Activated T-cell treated with anti-CD3 and anti-CD28 coated beads, Interleukin-2, amount 50 U/mL, for 72 hours (primary cell): ENCODE measurements around the gene ZMAT5. TPM values are rescaled to one million over a fixed set of nuclear protein-coding genes. Genes with fewer than 3 reads are reported as not detected.
A peak's percentile ranks its signal among the peaks of the same experiment; 100 is the strongest.

Source experiments
- ATAC-seq, 2 donors: fragments of 150-1000 bp; cut with Tn5 transposase; replicated peaks in 1 of 2; 2 replicates each; pipeline ENCODE4 v1.10.0; 2021; ENCODE audit warnings: moderate library complexity in 2 of 2, mild to moderate bottlenecking in 1 of 2
- DNase-seq, 2 donors: peaks; one replicate each; pipeline ENCODE4 v3.0.0; 2021 to 2022; ENCODE audit warnings: mixed read lengths in 1 of 2
- H3K27ac Mint-ChIP-seq: one replicate; pipeline ENCODE4 v1.8.0; 2022; ENCODE audit warnings: mild to moderate bottlenecking, moderate library complexity, mixed read lengths
- H3K27me3 Mint-ChIP-seq: one replicate; pipeline ENCODE4 v1.8.0; 2022; ENCODE audit warnings: low read depth, mixed read lengths
- H3K36me3 Mint-ChIP-seq, 2 donors: one replicate each; pipeline ENCODE4 v1.8.0; 2022; ENCODE audit warnings: mixed read lengths in 2 of 2, mild to moderate bottlenecking in 1 of 2; ENCODE audit not compliant: insufficient read depth in 2 of 2
- H3K4me1 Mint-ChIP-seq: one replicate; pipeline ENCODE4 v1.8.0; 2022; ENCODE audit warnings: low read depth, mixed read lengths
- H3K4me3 Mint-ChIP-seq, 2 donors: one replicate each; pipeline ENCODE4 v1.8.0; 2022; ENCODE audit warnings: mild to moderate bottlenecking in 2 of 2, mixed read lengths in 2 of 2, moderate library complexity in 2 of 2
- H3K9me3 Mint-ChIP-seq, 2 donors: one replicate each; pipeline ENCODE4 v1.8.0; 2022; ENCODE audit warnings: mixed read lengths in 2 of 2
- total RNA-seq, 2 donors: library from RNA; stranded (reverse); gene quantifications; one replicate each; pipeline ENCODE4 v1.2.3, GENCODE V29; 2022

The ZMAT5 gene
- total RNA-seq, 2 donors from 2014 or later = 29.1 to 34.4 TPM

DNA sequence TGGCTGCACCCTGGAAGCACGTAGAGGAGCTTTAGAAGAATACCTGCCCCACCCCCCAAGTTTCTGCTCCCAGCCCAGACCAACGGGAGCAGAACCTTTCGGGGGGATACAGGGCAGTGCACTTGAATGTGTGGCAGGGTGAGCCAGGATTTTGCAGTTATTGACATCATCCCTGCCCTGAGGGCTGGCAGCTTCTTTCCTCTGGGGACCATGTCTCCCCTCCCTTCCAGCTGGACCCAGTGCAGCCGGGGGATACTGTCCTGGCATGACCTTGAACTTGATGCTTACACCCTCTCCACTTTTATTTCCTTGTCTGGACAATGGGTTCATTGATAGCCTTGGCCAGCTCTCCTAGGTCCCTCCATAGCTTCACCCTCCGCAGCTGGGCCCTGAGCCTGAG lies 51.1 kb downstream of the ZMAT5 start:
- DNase-seq (no peak), ATAC-seq (no peak)
- no peaks in the 10 kb centered on the region for H3K4me1 Mint-ChIP-seq
- no peaks in the 10 kb centered on the region for H3K9me3 Mint-ChIP-seq
- H3K36me3 Mint-ChIP-seq = no peaks in the 10 kb centered on the region
- H3K4me3 Mint-ChIP-seq = no peak overlapping the region
- H3K27me3 Mint-ChIP-seq = peaks cover 32% of the 10 kb centered on the region
- H3K27ac Mint-ChIP-seq = no peak overlapping the region

DNA sequence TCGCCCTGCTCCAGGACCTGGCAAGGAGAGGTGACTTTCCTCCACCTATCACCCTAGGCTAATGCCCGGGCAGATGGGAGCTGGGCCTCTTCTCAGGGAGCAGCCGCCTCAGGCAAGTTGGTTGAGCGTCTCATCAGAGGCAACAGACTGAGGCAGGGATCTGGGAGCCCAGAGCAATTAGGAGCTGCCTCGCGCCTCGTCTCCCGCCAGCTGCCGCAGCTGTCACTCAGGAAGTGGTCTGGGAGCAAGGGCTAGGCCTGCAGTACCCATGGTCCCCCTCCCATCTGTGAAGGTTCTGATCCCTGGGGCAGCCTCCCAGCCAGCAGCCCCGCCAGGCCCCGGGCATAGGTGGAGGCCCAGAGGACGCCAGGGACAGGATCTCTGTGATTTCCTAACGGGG lies 51.6 kb downstream of the ZMAT5 start:
- H3K27ac Mint-ChIP-seq = no peak overlapping the region
- no peak for ATAC-seq
- H3K4me3 Mint-ChIP-seq = no peak overlapping the region
- H3K36me3 Mint-ChIP-seq = no peaks in the 10 kb centered on the region
- H3K4me1 Mint-ChIP-seq = no peaks in the 10 kb centered on the region
- H3K27me3 Mint-ChIP-seq = peaks cover 32% of the 10 kb centered on the region
- H3K9me3 Mint-ChIP-seq = no peaks in the 10 kb centered on the region
- no peak for DNase-seq

GRCh38 chr22:29713156-29713727 lies 53.6 kb downstream of the ZMAT5 start:
- Mint-ChIP-seq H3K36me3 (no peaks in the 10 kb centered on the region), H3K4me1 (no peaks in the 10 kb centered on the region), H3K4me3 (no peak overlapping the region), H3K27ac (no peak overlapping the region), H3K27me3 (peaks cover 17% of the 10 kb centered on the region), H3K9me3 (no peaks in the 10 kb centered on the region)
- DNase-seq = no peak
- ATAC-seq = peak in 1 of 2 donors; percentile 20

GRCh38 chr22:29712119-29712518 lies 54.7 kb downstream of the ZMAT5 start:
- ATAC-seq (no peak), DNase-seq (no peak)
- H3K27ac Mint-ChIP-seq = no peak overlapping the region
- H3K9me3 Mint-ChIP-seq = no peaks in the 10 kb centered on the region
- H3K4me3 Mint-ChIP-seq = no peak overlapping the region
- peaks cover 11% of the 10 kb centered on the region for H3K27me3 Mint-ChIP-seq
- H3K36me3 Mint-ChIP-seq = no peaks in the 10 kb centered on the region
- H3K4me1 Mint-ChIP-seq = no peaks in the 10 kb centered on the region

DNA sequence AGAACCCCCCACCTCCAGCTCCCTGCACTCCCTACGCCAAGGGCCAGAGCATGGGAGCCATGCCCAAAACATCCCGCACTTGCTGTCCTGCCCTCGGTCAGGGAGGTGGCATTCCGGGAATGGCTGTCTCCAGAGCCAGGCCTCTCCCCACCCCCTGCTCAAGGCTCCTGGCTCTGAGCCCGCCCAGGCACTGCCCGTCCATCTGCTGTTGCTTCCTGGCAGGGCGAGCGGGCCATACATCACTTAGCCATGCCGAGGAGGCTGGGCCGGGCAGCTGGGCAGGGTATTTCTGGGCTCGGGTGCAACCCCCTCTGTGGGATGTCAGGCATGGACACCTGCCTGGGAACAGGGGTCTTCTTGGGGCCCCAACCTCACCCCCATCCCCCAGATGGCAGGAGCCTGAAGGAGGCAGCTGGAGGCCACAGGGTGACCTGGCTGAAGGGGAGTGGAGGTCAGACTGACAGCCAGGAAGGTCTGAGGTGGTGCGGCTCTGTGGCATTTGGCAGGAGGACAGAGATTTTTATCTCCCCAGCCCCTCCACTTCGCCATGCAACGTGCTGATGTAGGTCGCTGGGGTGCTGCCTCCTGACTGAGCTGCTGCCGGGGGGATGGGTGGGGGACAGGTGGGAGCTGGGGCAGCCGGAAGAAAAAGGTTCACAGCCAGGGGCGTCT lies 55.7 kb downstream of the ZMAT5 start:
- H3K27ac Mint-ChIP-seq = no peak overlapping the region
- H3K9me3 Mint-ChIP-seq = no peaks in the 10 kb centered on the region
- H3K4me1 Mint-ChIP-seq = no peaks in the 10 kb centered on the region
- DNase-seq (no peak), ATAC-seq (no peak)
- H3K36me3 Mint-ChIP-seq = no peaks in the 10 kb centered on the region
- no peak overlapping the region for H3K4me3 Mint-ChIP-seq
- peaks cover under 1% of the 10 kb centered on the region for H3K27me3 Mint-ChIP-seq

DNA sequence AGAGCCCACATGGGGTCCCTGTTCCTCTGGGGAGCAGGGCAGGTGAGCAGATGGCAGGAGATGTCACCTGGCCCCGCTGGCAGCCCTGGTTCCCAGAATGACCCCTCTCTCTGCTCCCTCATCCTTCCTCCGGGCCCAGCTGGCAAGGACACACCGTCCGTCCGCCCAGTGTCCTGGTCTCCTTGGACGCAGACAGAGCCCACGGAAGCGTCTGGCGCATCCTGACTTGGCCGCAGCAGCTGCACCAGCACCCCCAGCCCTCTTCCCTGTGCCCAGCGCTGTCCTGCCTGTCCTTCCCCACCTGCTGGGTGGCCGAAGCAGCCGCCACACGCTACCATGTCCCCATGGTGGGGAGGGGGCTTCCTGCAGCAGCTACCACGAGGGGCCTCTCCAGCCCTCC lies 56.6 kb downstream of the ZMAT5 start:
- Mint-ChIP-seq H3K27me3 (no peaks in the 10 kb centered on the region), H3K4me1 (no peaks in the 10 kb centered on the region), H3K36me3 (no peaks in the 10 kb centered on the region), H3K27ac (no peak overlapping the region), H3K4me3 (no peak overlapping the region), H3K9me3 (no peaks in the 10 kb centered on the region)
- ATAC-seq (no peak), DNase-seq (no peak)

DNA sequence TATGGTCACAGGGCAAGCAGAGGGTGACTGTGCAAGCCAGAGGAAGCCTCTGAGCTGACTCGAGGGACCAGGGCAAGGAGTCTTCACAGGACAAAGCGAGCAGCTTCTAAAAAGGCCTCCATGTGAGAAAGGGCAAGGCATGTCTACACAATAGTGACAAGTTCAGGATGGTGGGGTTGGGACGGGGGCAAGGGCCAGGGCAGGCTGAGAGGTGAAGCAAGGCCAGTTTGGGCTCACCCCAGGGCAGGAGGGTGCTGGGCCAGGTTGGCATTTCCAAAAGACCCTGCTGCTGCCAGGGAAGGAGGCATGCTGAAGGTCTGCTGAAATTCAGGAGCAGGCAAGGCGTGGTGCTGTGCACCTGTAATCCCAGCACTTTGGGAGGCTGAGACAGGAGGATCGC lies 59.3 kb downstream of the ZMAT5 start:
- ATAC-seq = peak in 1 of 2 donors; percentile 21
- Mint-ChIP-seq H3K27ac (no peak overlapping the region), H3K27me3 (no peaks in the 10 kb centered on the region)

DNA sequence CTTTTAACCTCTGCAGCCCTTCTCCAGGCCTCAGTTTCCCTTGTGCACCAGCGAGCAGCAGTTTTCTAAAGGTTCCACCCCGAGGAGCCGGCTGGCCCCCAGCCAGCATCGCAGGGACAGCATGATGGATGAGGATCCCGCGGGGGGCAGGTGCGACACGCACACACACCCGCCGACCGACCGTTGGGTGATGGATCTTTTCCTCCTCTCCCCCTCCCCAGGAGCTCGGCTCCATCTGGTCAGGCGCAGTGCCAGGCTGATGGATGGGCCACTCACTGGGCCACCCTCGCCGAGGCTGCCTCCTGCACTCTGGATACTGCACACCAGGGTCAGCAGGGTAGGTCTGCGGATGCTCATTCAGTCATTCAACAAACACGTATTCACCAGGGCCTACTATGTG lies 59.8 kb downstream of the ZMAT5 start:
- DNase-seq = no peak
- peaks cover 1% of the 10 kb centered on the region for H3K4me1 Mint-ChIP-seq
- no peak for ATAC-seq
- H3K4me3 Mint-ChIP-seq = no peak overlapping the region
- H3K9me3 Mint-ChIP-seq = no peaks in the 10 kb centered on the region
- H3K36me3 Mint-ChIP-seq = no peaks in the 10 kb centered on the region
- peaks cover 2% of the 10 kb centered on the region for H3K27me3 Mint-ChIP-seq
- no peak overlapping the region for H3K27ac Mint-ChIP-seq

More for the DNA sequence above, 59.3 kb downstream of the ZMAT5 start:
- H3K4me3 Mint-ChIP-seq = no peak overlapping the region
- no peaks in the 10 kb centered on the region for H3K36me3 Mint-ChIP-seq
- no peaks in the 10 kb centered on the region for H3K9me3 Mint-ChIP-seq
- no peak for DNase-seq
- H3K4me1 Mint-ChIP-seq = no peaks in the 10 kb centered on the region

DNA sequence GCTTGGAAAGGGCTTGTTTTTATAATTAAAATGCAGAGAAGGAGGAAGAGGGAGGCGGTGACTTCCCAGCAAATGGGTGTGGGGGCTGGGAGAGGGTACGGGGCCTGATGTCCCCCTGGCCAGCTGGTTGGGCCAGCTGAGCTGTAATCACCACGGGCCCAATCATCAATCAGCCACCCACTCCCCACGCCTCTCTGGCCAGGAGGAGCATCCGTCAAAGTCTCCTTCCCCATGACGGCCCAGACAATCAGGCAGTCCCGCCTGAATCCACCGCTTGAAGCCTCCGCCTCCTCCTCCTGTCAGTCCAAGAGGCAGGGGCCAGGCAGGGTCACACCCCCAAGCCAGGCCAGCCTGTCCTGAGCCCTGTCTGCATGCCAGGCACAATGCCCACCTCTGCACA lies 60.3 kb downstream of the ZMAT5 start:
- peaks cover 5% of the 10 kb centered on the region for H3K27me3 Mint-ChIP-seq
- ATAC-seq (no peak), DNase-seq (no peak)
- no peaks in the 10 kb centered on the region for H3K9me3 Mint-ChIP-seq
- no peak overlapping the region for H3K27ac Mint-ChIP-seq
- H3K4me3 Mint-ChIP-seq = no peak overlapping the region
- no peaks in the 10 kb centered on the region for H3K36me3 Mint-ChIP-seq
- H3K4me1 Mint-ChIP-seq = peaks cover 7% of the 10 kb centered on the region

DNA sequence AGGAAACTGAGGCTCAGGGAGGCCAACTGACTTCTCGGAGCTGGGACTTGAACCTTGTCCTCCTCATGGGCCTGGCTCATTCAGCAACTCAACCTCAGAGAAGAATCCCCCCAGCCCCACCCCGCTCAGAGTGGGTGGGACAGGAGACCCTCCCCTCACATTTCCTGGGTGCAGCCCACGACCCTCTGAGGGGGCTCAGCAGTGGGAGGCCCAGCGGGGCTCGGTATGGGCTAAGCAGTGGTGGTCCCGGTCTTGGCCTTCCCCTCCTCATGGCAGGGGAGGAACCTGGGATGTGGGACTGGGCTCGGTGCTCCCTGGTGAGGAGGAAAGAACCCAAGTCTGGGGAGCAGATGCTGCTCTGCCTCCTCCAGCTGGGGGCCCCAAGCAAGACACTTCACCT lies 61.2 kb downstream of the ZMAT5 start:
- Mint-ChIP-seq H3K27me3 (peaks cover 5% of the 10 kb centered on the region), H3K36me3 (no peaks in the 10 kb centered on the region), H3K4me3 (no peak overlapping the region), H3K27ac (no peak overlapping the region), H3K4me1 (peaks cover 14% of the 10 kb centered on the region), H3K9me3 (no peaks in the 10 kb centered on the region)
- ATAC-seq (no peak), DNase-seq (no peak)

GRCh38 chr22:29704528-29705285 lies 62.1 kb downstream of the ZMAT5 start:
- no peak for ATAC-seq
- Mint-ChIP-seq H3K36me3 (no peaks in the 10 kb centered on the region), H3K4me3 (no peak overlapping the region), H3K27ac (no peak overlapping the region), H3K9me3 (no peaks in the 10 kb centered on the region), H3K27me3 (peaks cover 5% of the 10 kb centered on the region), H3K4me1 (peaks cover 14% of the 10 kb centered on the region)
- DNase-seq = no peak

GRCh38 chr22:29703569-29704195 lies 63.1 kb downstream of the ZMAT5 start:
- H3K4me1 Mint-ChIP-seq = peaks cover 14% of the 10 kb centered on the region
- no peaks in the 10 kb centered on the region for H3K36me3 Mint-ChIP-seq
- ATAC-seq (no peak), DNase-seq (no peak)
- no peaks in the 10 kb centered on the region for H3K9me3 Mint-ChIP-seq
- no peak overlapping the region for H3K4me3 Mint-ChIP-seq
- no peak overlapping the region for H3K27ac Mint-ChIP-seq
- peaks cover 5% of the 10 kb centered on the region for H3K27me3 Mint-ChIP-seq

DNA sequence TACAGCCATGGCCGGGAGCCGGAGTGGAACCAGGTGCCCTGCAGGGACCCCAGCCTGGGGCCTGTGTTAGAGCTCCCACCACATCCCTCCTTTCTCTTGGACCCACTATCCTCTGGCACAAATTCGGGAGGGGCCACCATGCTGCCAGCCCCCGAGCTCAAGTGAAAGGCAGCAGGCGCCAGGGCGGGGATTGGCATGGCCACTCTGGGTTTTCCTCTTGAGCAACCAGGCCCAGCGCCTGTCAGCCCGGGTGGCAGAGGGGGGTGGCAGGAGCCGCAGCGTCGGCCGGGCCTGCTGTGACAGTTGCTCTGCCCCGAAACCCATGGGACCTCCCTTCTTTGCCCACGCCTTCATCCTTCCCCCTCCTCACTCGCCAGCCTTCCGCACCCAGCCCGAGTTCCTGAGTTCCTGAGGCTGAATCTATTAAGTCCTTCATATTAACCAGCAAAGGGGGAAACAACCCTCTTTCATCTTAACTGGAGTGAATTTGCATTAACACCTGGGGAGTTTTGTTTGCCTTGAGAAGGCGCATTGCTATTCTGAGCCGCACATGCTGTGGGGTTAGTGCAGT lies 63.8 kb downstream of the ZMAT5 start:
- ATAC-seq (no peak), DNase-seq (no peak)
- H3K36me3 Mint-ChIP-seq = no peaks in the 10 kb centered on the region
- no peak overlapping the region for H3K4me3 Mint-ChIP-seq
- H3K9me3 Mint-ChIP-seq = no peaks in the 10 kb centered on the region
- peaks cover 5% of the 10 kb centered on the region for H3K27me3 Mint-ChIP-seq
- H3K4me1 Mint-ChIP-seq = peaks cover 14% of the 10 kb centered on the region
- H3K27ac Mint-ChIP-seq = no peak overlapping the region
